GM18498 (cell line): ENCODE measurements around the gene CDC37.

Experiments used
- ATAC-seq: cut with Tn5 transposase; IDR thresholded peaks from one replicate; pipeline ENCODE4 v1.9.1; 2021; ENCODE audit warnings: mild to moderate bottlenecking, moderate library complexity; ENCODE audit not compliant: unreplicated experiment

CDC37 gene

GRCh38 chr19:10362259-10362658 is 41.1 kb downstream of the CDC37 start:
- ATAC-seq = no peak

GRCh38 chr19:10361569-10362011 is 41.8 kb downstream of the CDC37 start:
- no peak for ATAC-seq

GRCh38 chr19:10356431-10356830 is 46.9 kb downstream of the CDC37 start:
- ATAC-seq = no peak

GRCh38 chr19:10353793-10354391 is 49.5 kb downstream of the CDC37 start:
- no peak for ATAC-seq

- no peak for ATAC-seq
These were observed 50.3 kb downstream of the CDC37 start for GRCh38 chr19:10352764-10353671.

GRCh38 chr19:10346509-10346908 is 56.8 kb downstream of the CDC37 start:
- no peak for ATAC-seq

- ATAC-seq = no peak
These were observed 58.6 kb downstream of the CDC37 start for GRCh38 chr19:10344780-10345179.

- no peak for ATAC-seq
These were observed 59.8 kb downstream of the CDC37 start for GRCh38 chr19:10343495-10343894.
